GM10847 (cell line): ENCODE results near the gene TBCEL.

Experiments
- POLR2A ChIP-seq: IDR thresholded peaks from 2 replicates; pipeline ENCODE4 v1.6.1; 2011; ENCODE audit not compliant: insufficient read length; ENCODE audit errors: extremely low read depth

Gene TBCEL

DNA sequence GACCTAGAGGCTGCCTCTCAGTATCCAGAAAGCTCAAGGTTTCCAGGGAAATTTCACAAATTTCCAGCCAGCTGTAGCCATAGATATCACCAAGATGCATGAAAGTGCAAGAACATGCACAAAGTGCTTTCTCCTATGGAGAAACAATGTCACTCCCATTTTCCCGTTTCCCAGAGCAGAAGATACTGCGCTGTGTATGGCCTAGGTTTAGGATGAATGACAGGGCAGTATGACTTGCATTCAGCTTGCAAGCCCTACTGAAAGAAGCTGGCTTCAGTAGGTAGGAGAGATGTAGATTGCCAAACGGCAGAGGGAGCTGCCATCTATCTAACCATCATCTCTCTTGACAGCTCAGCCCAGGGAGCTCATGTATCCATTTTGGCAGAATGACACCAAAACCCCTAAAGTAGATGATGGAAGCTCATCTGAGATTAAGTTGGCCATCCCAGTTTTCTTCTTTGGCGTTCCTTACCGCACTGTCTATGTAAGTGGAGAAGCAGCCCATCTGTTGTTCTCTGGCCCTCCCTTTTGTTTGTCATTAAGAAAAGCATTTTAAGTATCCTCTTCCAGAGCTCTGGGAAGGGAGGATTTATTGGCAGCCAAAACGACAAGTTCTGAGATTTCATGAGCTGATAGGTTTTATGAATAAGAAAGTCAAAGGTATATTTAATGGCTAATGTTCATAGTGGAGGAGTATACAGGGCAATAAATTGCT is 81.7 kb downstream of the TBCEL start:
- no peak for TF ChIP-seq POLR2A

DNA sequence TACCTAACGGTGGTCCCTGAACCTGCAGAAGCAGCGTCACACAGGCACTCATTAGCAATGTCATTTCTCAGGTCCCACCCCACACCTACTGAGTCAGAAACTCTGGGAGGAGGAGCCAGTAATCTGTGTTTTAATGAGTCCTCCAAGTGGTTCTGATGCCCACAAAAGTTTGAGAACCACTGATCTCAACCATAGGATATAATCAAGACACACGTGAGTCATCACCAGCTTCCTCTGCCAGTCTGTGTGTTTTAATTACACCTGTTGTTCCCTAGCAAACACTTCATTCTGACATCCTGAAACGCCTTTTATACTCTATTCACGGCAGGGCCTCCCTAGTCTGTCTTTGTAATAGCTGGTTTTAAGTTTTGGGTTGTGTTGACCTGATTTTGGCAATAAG is 82.9 kb downstream of the TBCEL start:
- TF ChIP-seq POLR2A, result no peak

DNA sequence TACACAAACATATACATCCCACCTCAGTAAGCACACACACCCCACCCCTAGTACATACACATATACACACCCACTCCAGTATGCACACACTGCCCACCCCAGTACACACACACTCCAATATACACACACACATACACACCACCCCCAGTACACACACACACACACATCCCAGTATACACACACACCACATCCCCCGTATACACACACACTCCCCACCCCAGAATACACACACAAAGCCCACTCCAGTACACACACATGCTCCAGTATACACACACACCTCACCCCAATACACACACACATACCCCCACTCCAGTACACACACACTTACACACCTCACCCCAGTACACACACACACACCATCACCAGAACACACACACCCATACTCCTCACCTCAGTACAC is 84.5 kb downstream of the TBCEL start:
- no peak for TF ChIP-seq POLR2A

DNA sequence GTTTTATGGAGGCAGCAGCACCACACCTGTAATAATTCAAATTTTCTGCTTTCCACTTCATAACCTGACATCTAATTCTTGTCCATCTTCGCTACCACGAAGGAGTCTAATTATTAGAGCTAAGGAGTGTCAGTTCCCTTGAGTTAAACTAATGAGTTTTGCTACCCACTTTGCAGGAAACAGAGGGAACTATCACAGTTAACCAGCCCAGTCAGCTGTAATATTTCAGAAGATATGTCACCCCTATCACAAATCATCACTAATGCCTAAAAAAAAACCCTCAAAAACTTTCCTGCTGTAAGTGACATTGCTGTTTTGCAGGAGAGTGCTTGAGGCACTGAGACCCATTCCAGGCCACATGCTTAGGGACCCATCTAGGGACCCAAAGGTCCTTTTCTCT is 85.6 kb downstream of the TBCEL start:
- no peak for TF ChIP-seq POLR2A

DNA sequence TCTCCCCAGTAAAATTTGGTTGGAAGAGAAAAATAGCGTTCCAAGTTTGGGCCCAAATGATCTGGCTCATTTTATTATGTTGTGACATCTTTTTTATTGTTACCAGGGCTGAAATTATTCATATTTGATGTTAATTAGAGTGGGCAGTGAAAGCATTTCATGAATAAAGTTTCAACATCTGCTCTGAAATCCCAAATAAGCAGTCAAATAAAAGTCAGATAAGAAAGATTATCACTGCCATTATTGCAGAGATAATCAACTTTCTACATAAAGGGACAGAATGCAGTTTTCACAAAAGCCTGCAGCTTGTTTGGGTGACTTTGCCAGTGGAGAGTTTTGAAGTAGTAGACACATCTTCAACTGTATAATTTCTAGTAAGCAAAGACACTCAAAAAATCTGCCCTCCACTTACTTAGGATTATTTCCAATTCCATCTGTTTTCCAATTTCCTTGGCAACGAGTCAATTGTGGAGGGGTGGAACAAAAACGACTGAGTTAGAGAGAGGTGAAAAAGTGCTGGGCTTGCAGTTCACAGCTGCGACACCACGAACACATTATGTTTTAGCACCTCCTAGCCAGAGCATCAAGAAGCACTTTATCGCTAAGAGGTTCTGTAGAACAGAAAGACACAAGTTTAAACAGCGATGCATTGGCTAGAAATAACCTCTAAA is 86.1 kb downstream of the TBCEL start:
- no peak for TF ChIP-seq POLR2A

DNA sequence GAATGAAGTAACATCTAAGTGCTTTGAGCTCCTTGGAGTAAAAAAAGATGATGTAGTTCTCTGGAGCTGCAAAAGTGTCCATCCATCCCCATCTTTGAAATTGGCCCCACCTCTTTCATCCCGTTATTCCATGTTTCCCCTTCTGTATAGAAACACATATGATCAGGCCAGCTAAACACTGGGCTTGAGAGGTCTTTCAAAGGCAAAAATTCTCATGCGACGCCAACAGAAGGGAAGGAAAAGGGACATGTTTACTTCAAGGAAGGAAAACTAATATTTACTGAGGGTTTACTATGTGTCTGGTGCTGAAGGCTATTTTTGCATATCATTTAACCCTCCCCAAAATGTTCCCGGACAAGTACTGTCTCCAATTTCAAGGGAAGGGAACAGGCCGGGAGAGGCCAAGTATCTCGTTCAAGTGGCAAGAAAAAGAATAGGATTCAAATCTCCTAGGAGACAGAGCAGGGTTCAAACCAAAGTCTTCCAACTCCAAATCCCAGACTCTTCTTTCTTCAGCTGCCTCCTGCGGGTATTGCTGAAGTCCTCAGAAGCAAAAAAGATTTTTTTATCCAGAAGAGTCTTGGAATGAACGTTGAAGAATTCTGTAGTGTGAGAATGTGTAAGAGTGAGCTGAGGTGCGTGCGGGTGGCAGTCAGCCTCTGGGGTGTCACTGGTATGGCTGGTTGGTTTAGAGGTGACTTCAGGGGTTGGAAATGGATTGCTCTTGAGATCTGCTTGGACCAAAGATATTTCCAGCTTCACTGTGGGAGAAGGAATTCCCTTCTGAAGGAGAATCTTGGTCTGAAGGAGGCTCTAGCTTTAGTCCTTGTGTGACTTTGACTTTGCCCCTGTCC is 87.2 kb downstream of the TBCEL start:
- TF ChIP-seq POLR2A, result no peak

DNA sequence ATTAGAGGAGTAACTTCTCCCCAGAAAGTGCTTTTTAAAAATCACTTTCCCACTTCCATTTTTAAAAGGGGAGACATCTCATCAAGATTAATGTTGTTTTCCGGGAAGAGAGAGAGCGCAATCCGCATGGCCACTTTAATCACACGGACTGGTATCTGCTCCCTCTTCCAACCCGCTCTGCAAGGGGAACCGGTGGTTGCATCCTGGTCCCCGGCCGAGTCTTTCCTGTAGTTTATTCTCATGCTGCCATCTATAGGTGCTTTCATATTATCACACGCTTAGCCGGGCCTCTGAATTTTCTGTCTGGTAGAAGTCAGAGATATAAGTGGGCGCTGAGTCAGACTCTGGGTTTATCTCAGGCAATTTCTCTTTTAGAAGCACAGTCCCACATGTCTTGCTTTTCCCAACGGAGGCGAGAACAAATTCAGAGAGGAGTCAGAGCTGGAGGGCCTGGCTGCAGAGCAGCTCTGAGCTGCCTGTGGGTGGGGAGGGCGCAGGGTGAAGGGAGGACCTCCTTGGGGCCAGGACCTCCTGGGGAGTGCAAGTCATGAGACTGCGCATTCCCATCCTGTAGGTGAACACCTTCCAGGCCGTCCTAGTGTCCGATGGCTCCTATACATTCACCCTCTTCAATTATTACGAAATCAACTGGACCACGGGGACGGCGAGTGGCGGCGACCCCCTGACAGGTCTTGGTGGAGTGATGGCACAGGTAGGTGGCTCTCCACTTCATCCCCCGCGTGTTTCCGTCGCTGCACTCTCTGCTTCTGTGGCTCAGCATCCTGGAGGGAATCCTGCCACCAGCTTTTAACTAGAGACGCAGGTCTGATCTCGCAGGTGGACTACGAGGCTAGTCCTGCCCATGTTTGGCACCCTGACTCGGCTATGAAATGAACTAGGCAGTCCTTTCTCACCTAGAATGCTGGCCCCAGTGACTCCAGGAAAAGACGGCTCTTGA is 88.9 kb downstream of the TBCEL start:
- no peak for TF ChIP-seq POLR2A

DNA sequence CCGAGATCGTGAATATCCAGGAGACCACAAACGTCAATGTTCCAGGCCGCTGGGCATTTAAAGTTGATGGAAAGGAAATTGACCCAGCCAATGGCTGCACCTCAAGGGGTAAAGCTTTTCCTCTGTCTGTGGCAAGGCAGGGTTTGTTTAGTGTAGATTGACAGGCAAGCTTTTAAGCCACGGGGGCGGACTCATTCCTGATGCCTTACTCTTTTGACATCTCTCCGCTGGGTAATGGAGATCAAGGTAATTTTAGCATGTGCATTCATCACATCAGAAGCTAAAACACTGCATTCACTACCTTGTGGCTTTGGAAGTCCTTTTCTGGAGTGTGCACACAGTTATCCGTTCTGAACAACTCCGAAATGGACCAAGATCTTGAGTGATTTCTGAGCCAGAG is 89.7 kb downstream of the TBCEL start:
- no peak for TF ChIP-seq POLR2A

DNA sequence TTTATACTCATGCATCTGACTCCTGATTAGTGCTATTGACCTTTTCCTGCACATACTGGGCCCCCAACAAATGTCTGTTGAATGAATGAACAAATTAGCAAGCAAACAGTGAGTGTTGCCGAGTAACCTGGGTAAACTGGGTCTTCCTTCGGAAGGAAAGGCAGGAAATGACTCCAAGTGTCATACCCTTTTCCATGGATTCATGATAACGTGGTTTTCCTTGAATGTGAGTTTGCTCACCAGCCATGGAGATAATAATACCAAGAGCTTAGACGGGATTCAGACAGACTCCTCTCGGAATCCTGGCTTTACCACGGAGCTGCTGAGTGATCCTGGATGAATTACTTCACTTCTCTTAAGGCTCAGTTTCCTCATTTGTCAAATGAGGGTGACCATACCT is 93.9 kb downstream of the TBCEL start:
- no peak for TF ChIP-seq POLR2A

DNA sequence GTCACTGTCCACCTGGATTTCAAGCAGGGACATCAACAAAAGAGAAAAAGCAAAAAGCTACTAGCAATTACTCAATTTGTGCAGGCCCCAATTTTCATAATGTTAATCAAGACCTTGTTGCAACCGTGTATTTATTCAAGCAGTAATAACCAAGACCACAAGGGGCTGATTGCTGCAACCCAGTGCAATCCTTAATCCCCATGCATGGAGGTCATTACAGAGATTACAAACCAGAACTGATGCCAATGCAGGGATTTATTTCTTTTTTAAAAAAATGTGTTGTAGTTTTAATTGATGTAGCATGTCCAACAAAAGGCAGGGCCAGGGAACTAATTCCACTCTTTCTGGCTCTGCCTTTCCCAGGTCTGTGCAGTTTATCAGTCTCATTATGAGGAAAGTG is 95.5 kb downstream of the TBCEL start:
- no peak for TF ChIP-seq POLR2A

DNA sequence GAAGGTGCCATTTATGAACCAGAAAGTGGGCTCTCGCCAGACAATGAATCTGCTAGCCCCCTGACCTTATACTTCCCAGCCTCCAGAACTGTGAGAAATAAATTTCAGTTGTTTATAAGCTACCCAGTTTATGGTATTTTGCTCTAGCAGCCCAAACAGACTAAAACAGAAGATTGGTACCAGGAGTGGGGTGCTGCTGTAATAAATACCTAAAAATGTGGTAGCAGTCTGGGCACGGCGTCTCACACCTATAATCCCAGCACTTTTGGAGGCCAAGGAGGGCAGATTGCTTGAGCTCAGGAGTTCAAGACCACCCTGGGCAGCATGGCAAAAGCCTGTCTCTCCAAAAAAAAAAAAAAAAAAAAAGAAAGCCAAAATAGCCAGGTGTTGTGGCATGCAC is 98.4 kb downstream of the TBCEL start:
- no peak for TF ChIP-seq POLR2A

DNA sequence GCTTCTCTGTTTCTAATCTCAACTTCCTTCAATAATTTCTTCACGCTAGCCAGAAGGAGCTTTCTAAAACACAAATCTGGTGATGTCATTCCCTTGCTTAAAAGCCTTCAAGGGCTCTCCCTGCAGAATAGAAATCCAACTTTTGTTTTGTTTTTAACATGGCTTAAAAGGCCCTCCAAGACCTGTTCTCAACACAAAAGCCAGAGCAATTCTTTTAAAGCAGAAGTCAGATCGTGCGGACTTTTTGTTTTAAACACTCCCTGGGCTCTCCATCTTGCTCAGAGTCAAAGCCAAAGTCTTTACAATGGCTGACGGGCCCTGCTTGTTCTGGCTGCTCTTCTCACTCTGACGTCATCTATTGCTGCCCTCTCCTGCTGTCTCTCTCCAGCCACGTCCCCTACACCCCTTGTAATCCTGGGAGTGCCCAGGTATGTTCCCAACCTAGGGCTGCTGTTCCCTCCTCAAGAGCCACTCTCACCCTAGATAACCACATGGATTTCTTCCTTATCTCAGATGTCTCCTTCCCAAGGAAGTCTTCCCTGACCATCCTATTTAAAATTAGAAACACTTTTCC is 99.7 kb downstream of the TBCEL start:
- no peak for TF ChIP-seq POLR2A

DNA sequence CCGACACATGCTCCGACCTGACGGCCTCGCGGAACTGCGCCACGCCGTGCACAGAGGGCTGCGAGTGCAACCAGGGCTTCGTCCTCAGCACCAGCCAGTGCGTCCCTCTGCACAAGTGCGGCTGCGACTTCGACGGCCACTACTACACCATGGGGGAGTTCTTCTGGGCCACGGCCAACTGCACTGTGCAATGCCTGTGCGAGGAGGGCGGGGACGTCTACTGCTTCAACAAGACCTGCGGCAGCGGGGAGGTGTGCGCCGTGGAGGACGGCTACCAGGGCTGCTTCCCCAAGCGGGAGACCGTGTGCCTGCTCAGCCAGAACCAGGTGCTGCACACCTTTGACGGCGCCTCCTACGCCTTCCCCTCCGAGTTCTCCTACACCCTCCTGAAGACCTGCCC is 103.9 kb downstream of the TBCEL start:
- TF ChIP-seq POLR2A, result no peak
